ENCODE results near the gene CAPN13. TPM values are rescaled to one million over a fixed set of nuclear protein-coding genes. Genes with fewer than 3 reads are reported as not detected.

CAPN13 gene
- total RNA-seq, 1 donor from 2014 or later: not detected

GRCh38 chr2:30796699-30797098 is 10.5 kb downstream of the CAPN13 start:
- H3K36me3 ChIP-seq: no peaks in the 10 kb centered on the region
- H3K27ac ChIP-seq: no peak overlapping the region
- no peak overlapping the region for H3K9ac ChIP-seq
- H3K27me3 Mint-ChIP-seq (ENCODE audit: insufficient read depth, low read depth): peaks cover 2% of the 10 kb centered on the region
- H4K20me1 ChIP-seq (ENCODE audit: low read depth): no peaks in the 10 kb centered on the region
- H3K4me3 ChIP-seq: no peak overlapping the region
- H3K9me3 Mint-ChIP-seq: no peaks in the 10 kb centered on the region
- no peak overlapping the region for H3K27ac Mint-ChIP-seq
- no peaks in the 10 kb centered on the region for H3K9me3 ChIP-seq (ENCODE audit: low read depth)
- peaks cover 9% of the 10 kb centered on the region for H3K4me1 ChIP-seq
- no peaks in the 10 kb centered on the region for H3F3A ChIP-seq (ENCODE audit: low read depth)
- H3K36me3 Mint-ChIP-seq: no peaks in the 10 kb centered on the region
- DNase-seq (ENCODE audit: low spot score): peak; percentile 36
- H3K79me2 ChIP-seq (ENCODE audit: low read depth): no peaks in the 10 kb centered on the region
- no peaks in the 10 kb centered on the region for H3K27me3 ChIP-seq
- H3K4me2 ChIP-seq: no peak overlapping the region
- TF ChIP-seq EZH2phosphoT487 (IDR thresholded peaks at IDR 0.05) (no peak), CTCF (IDR thresholded peaks at IDR 0.05) (no peak), EZH2 (IDR thresholded peaks at IDR 0.05) (no peak)
- H2AFZ ChIP-seq (replicated peaks): no peak overlapping the region
- peaks cover 6% of the 10 kb centered on the region for H3K4me1 Mint-ChIP-seq
- H3K4me3 Mint-ChIP-seq: no peak overlapping the region

DNA sequence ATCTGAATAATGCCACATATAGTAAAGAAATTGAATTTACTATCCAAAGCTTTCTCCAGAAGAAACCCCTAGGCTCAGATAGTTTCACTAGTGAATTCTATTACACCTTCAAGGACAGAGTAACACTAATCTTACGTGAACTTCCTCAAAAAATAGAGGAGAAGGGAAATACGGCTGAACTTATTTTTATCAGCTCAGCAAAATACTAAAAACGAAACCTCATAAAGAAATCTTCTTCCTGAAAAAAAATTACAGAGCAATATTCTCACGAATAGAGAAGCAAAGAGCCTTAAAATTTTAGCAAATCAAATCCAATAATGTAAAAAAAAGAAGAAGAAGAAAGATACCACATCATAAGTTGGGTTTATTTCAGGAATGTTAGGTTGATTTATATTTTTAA is 14.7 kb downstream of the CAPN13 start:
- Mint-ChIP-seq H3K4me1 (no peaks in the 10 kb centered on the region), H3K27ac (no peak overlapping the region), H3K27me3 (ENCODE audit: insufficient read depth, low read depth) (no peaks in the 10 kb centered on the region), H3K4me3 (no peak overlapping the region), H3K9me3 (no peaks in the 10 kb centered on the region), H3K36me3 (no peaks in the 10 kb centered on the region)
- H2AFZ ChIP-seq (replicated peaks): no peak overlapping the region
- H3K27me3 ChIP-seq: no peaks in the 10 kb centered on the region
- H4K20me1 ChIP-seq (ENCODE audit: low read depth): no peaks in the 10 kb centered on the region
- no peaks in the 10 kb centered on the region for H3K36me3 ChIP-seq
- no peaks in the 10 kb centered on the region for H3K9me3 ChIP-seq (ENCODE audit: low read depth)
- peaks cover 9% of the 10 kb centered on the region for H3K4me1 ChIP-seq
- no peaks in the 10 kb centered on the region for H3F3A ChIP-seq (ENCODE audit: low read depth)
- no peak overlapping the region for H3K27ac ChIP-seq
- H3K79me2 ChIP-seq (ENCODE audit: low read depth): no peaks in the 10 kb centered on the region
- H3K4me3 ChIP-seq: no peak overlapping the region
- no peak overlapping the region for H3K9ac ChIP-seq
- TF ChIP-seq EZH2 (IDR thresholded peaks at IDR 0.05) (no peak), EZH2phosphoT487 (IDR thresholded peaks at IDR 0.05) (no peak), CTCF (IDR thresholded peaks at IDR 0.05) (no peak)
- no peak for DNase-seq (ENCODE audit: low spot score)
- no peak overlapping the region for H3K4me2 ChIP-seq

DNA sequence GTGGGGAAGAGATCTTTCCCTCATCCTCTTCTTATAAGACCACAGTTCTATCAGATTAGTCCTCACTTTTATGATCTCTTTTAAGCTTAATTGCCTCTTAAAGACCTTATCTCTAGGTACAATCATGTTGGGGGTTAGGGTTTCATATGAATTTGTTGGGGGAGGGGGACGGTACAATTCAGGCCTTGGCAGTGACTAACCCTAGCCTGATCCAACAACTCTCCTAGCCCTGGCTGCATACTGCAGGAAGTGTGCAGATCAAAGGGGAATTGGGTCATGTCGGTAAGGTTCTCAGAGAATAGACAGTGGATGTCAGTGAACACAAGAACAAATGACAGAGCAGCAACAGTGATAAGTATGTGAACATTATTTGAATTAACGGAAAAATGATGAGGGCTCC is 16.4 kb downstream of the CAPN13 start:
- Histone ChIP-seq H3K4me3 (no peak overlapping the region), H3K79me2 (ENCODE audit: low read depth) (no peaks in the 10 kb centered on the region), H3K27ac (no peak overlapping the region), H3K9ac (no peak overlapping the region), H3K36me3 (no peaks in the 10 kb centered on the region), H3K4me2 (no peak overlapping the region), H3K9me3 (ENCODE audit: low read depth) (no peaks in the 10 kb centered on the region), H3K4me1 (no peaks in the 10 kb centered on the region), H2AFZ (replicated peaks) (no peak overlapping the region), H3F3A (ENCODE audit: low read depth) (no peaks in the 10 kb centered on the region), H4K20me1 (ENCODE audit: low read depth) (no peaks in the 10 kb centered on the region), H3K27me3 (no peaks in the 10 kb centered on the region)
- TF ChIP-seq CTCF (IDR thresholded peaks at IDR 0.05): no peak
- TF ChIP-seq EZH2 (IDR thresholded peaks at IDR 0.05): no peak
- no peak for TF ChIP-seq EZH2phosphoT487 (IDR thresholded peaks at IDR 0.05)
- no peaks in the 10 kb centered on the region for H3K27me3 Mint-ChIP-seq (ENCODE audit: insufficient read depth, low read depth)
- no peak overlapping the region for H3K27ac Mint-ChIP-seq
- no peak for DNase-seq (ENCODE audit: low spot score)
- H3K4me3 Mint-ChIP-seq: no peak overlapping the region
- H3K9me3 Mint-ChIP-seq: no peaks in the 10 kb centered on the region
- no peaks in the 10 kb centered on the region for H3K36me3 Mint-ChIP-seq
- H3K4me1 Mint-ChIP-seq: no peaks in the 10 kb centered on the region
